Measurements from ENCODE around the gene CRISPLD2. TPM values are rescaled to one million over a fixed set of nuclear protein-coding genes. Genes with fewer than 3 reads are reported as not detected.

Gene CRISPLD2
- total RNA-seq, 2 donors from 2014 or later = 27.5 to 129 TPM

DNA sequence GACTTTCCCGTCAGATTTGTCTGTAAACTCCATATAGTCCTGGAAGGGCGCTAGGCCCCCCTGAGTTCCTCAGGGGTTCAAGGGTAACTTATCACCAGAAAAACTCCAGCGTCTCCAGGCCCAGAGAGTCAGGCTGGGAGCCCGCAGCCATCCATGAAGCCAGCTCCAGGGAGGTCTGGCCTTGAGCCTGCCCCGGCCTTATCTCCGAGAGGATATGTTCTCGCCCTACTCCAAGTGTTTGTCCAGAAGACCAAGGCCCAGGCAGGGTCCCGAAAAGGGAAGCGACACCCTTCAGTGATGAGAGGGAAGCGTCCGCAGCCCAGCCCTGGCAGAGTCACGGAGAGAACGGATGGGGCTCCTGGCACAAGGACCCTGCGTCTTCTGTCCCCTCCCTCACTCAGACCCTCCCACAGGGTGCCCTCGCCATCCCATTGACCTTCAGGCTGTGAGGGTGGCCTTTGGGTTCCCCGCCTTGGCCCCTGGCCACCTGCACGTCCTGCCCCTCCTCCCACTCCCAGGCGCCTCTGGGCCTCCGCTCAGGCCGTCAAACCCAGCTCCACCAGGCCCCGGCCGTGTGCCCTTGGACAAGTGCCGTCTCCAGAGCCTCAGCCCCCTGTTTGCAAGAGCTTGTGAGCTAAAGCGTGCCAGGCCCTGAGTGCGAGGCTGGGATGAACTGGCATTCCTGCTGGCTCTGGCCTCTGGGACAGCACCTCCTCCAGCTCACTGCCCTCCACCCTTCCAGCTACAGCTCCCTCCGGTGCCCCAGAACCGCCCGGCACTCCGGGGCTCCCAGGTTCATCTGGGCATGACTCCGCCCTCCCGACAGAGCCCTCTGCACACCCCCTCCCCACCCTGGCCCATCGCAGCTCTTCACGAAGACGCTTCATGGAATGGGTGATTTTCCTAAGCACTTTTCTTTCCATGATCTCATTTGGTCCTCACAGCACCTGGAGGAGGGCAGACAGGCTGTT lies 108.1 kb downstream of the CRISPLD2 start:
- 62 to 64% methylated on average over 27 to 32 of the region's 34 CpGs for WGBS, 2 donors
- peak in 2 of 4 donors; percentile 29 to 32 for DNase-seq
- peaks cover 11% of the 10 kb centered on the region for H3K4me1 ChIP-seq

DNA sequence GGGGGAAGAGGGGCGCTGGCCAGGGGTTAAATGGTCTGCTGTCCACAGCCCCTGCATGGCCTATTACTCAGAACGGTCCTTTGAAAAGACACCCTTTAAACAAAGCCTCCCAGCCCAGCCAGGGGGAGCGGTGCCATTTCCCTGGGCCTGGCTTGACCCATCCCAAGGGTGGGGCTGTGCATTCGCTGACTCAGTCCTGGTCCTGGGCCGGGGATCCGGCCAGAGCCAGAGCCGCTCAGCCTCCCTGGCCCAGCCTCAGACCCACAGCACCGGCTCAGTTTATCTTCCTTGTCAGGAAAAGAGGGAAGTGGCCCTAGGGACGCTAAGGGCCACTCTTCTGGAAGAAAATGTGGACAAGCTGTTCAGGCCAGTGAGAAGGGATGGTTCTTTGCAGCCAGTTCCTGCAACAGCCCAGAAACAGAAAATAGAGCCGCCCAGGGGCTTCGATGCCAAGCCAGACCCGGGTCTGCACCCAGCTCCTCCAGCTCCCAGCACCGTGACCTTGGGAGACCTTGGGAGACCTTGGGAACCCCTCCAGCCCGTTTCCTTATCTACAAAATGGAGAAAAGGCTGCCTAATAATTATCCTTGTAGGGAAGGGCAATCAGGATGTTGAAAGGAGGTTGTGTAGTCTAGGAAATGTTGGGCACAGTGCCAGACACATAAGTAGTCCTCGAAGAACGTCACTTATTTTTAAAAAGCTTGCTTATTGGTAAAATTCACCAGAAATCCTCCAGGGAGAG lies 109.1 kb downstream of the CRISPLD2 start:
- Histone ChIP-seq H3K27me3 (no peaks in the 10 kb centered on the region), H3K36me3 (replicated peaks in 1 of 2; ENCODE audit: insufficient read depth in 1 of 2, low read depth in 2 of 2) (no peaks in the 10 kb centered on the region), H3K27ac (no peak overlapping the region), H3K4me1 (peaks cover 18% of the 10 kb centered on the region), H3K9me3 (no peaks in the 10 kb centered on the region), H3K4me3 (no peak overlapping the region)
- peak in 3 of 4 donors; percentile 33 to 52 (median 48) for DNase-seq
- WGBS, 2 donors = 42 to 52% methylated on average over 9 to 16 of the region's 16 CpGs
- intact Hi-C loops (cut with DNase I) = no loop called here
- no peak for ATAC-seq
- TF ChIP-seq, protein P1, sequence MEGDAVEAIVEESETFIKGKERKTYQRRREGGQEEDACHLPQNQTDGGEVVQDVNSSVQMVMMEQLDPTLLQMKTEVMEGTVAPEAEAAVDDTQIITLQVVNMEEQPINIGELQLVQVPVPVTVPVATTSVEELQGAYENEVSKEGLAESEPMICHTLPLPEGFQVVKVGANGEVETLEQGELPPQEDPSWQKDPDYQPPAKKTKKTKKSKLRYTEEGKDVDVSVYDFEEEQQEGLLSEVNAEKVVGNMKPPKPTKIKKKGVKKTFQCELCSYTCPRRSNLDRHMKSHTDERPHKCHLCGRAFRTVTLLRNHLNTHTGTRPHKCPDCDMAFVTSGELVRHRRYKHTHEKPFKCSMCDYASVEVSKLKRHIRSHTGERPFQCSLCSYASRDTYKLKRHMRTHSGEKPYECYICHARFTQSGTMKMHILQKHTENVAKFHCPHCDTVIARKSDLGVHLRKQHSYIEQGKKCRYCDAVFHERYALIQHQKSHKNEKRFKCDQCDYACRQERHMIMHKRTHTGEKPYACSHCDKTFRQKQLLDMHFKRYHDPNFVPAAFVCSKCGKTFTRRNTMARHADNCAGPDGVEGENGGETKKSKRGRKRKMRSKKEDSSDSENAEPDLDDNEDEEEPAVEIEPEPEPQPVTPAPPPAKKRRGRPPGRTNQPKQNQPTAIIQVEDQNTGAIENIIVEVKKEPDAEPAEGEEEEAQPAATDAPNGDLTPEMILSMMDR (IDR thresholded peaks at IDR 0.05) = no peak

More for the DNA sequence above, 108.1 kb downstream of the CRISPLD2 start:
- TF ChIP-seq POLR2A (IDR thresholded peaks at IDR 0.05) = no peak
- TF ChIP-seq, protein P1 (IDR thresholded peaks at IDR 0.05) = no peak
- intact Hi-C loops (cut with DNase I) = loop anchor here (2.0 kb wide), 1 partner anchor 39 kb away; no protein-coding TSS in a partner anchor
- H3K27ac ChIP-seq = no peak overlapping the region
- no peak overlapping the region for H3K4me3 ChIP-seq
- no peaks in the 10 kb centered on the region for H3K27me3 ChIP-seq
- no peaks in the 10 kb centered on the region for H3K36me3 ChIP-seq (replicated peaks in 1 of 2; ENCODE audit: insufficient read depth in 1 of 2, low read depth in 2 of 2)
- H3K9me3 ChIP-seq = no peaks in the 10 kb centered on the region
- no peak for ATAC-seq

DNA sequence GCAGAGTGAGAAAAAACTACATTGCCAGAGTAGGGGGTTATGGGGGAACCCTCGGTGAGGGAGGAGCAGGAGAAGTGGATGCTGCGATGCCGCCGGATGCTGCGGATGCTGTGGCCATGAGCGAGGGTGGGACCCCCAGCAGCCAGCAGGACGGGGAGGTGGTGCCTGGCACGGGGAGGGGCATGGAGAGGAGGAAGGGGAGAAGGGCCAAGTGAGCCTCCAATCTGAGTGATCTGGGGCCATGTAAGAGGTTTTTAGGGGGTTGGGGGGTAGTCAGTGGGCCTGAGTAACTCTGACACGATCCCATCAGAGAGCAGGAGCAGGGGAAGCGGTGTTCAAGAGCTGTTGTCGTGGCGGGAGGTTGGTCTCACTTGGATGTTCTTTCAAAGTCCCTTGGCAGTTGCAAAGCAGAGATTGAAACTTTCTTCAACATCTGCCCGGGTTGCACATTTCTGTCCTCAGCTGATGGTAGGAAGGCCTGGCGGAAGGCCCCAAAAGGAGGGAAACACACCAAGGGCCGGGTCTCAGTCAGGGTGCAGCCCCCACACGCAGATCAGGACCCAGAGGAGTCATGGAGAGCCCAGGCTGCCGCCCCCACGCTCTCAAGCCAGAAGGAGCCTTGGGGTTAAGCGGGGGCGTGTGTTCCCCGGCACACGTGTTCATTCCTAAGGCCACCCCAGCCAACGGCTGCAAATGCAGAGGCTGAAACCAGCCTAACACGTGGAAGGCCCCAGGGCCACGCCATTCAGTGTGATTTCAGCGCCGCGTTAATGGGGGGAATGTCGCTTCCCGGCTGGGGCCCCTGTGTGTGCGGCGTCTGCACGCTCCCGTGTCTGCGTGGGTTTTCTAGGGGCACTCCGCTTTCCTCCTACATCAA lies 109.9 kb downstream of the CRISPLD2 start:
- no peaks in the 10 kb centered on the region for H3K27me3 ChIP-seq
- H3K36me3 ChIP-seq (replicated peaks in 1 of 2; ENCODE audit: insufficient read depth in 1 of 2, low read depth in 2 of 2) = no peaks in the 10 kb centered on the region
- no peaks in the 10 kb centered on the region for H3K9me3 ChIP-seq
- ATAC-seq (no peak), DNase-seq (peak in 2 of 4 donors; percentile 32 to 36)
- H3K27ac ChIP-seq = no peak overlapping the region
- WGBS, 2 donors = 76 to 83% methylated on average over 20 to 36 of the region's 36 CpGs
- intact Hi-C loops (cut with DNase I) = no loop called here
- no peak overlapping the region for H3K4me3 ChIP-seq
- H3K4me1 ChIP-seq = peaks cover 26% of the 10 kb centered on the region
- TF ChIP-seq, protein P1 (IDR thresholded peaks at IDR 0.05) = no peak
- TF ChIP-seq POLR2A (IDR thresholded peaks at IDR 0.05) = no peak

DNA sequence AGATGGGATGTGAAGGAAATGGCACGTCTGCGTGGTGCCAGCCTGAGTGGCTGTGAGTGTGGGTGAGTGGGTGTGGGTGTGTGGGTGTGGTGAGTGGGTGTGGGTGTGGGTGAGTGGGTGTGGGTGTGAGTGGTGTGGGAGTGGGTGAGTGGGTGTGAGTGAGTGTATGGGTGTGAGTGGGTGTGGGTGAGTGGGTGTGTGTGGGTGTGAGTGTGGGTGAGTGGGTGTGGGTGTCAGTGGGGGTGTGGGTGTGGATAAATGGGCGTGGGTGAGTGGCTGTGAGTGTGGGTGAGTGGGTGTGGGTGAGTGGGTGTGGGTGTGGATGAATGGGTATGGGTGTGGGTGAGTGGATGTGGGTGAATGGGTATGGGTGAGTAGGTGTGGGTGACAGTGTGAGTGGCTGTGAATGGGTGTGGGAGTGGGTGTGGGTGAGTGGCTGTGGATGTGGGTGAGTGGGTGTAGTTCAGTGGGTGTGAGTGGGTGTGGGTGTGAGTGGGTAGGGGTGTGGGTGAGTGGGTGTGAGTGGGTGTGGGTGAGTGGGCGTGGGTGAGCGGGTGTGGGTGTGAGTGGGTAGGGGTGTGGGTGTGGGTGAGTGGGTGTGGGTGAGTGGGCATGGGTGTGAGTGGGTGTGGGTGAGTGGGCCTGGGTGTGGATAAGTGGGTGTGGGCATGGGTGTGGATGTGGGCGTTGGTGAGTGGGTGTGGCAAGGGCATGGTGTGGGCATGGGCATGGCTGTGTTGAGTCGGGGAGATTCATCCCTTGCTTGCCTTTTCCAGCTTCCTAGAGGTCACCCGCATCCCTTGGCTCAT lies 110.7 kb downstream of the CRISPLD2 start:
- ATAC-seq (no peak), DNase-seq (no peak)
- WGBS, 2 donors = 68% methylated on average over 8 of the region's 8 CpGs
- intact Hi-C loops (cut with DNase I) = no loop called here
- no peaks in the 10 kb centered on the region for H3K9me3 ChIP-seq
- H3K4me3 ChIP-seq = no peak overlapping the region
- no peak overlapping the region for H3K27ac ChIP-seq
- peaks cover 22% of the 10 kb centered on the region for H3K4me1 ChIP-seq
- H3K27me3 ChIP-seq = no peaks in the 10 kb centered on the region
- no peaks in the 10 kb centered on the region for H3K36me3 ChIP-seq (replicated peaks in 1 of 2; ENCODE audit: insufficient read depth in 1 of 2, low read depth in 2 of 2)
- no peak for TF ChIP-seq POLR2A (IDR thresholded peaks at IDR 0.05)
- TF ChIP-seq, protein P1 (IDR thresholded peaks at IDR 0.05) = no peak

Data from body of pancreas (tissue), 4 donors.